Heart left ventricle (tissue), 16 donors: Measurements from ENCODE around the gene ROBO1. TPM values are rescaled to one million over a fixed set of nuclear protein-coding genes. Genes with fewer than 3 reads are reported as not detected.

Experiments
- ATAC-seq, 4 donors: fragments of 200-7000 bp; cut with Tn5 transposase; one replicate each; pipeline ENCODE4 v1.9.1; 2020 to 2022; ENCODE audit warnings: moderate library complexity in 4 of 4, mild to moderate bottlenecking in 3 of 4, moderate number of reproducible peaks in 1 of 4
- DNase-seq, 5 donors: peaks; one replicate each; pipeline ENCODE4 v3.0.0-alpha.2; 2020
- H3K27ac ChIP-seq, 12 donors: fragments of 200-600 bp; sonication (generic) in 4 of 12; one replicate each; pipeline versions ENCODE4 v1.5.0 to v1.8.0; 2016 to 2022; ENCODE audit warnings: mild to moderate bottlenecking in 2 of 12
- H3K27me3 ChIP-seq, 9 donors: fragments of 200-600 bp; sonication (generic) in 2 of 9; one replicate each; pipeline versions ENCODE4 v1.5.1 to v1.8.0; 2016 to 2022; ENCODE audit warnings: mild to moderate bottlenecking in 3 of 9
- H3K36me3 ChIP-seq, 9 donors: fragments of 200-600 bp; sonication (generic) in 2 of 9; one replicate each; pipeline versions ENCODE4 v1.5.0 to v1.8.0; 2018 to 2022; ENCODE audit warnings: mild to moderate bottlenecking in 2 of 9
- H3K4me1 ChIP-seq, 12 donors: fragments of 200-600 bp; sonication (generic) in 4 of 12; one replicate each; pipeline versions ENCODE4 v1.5.0 to v1.8.0; 2016 to 2022; ENCODE audit warnings: mild to moderate bottlenecking in 3 of 12
- H3K4me3 ChIP-seq, 12 donors: fragments of 200-600 bp; sonication (generic) in 4 of 12; one replicate each; pipeline versions ENCODE4 v1.5.0 to v1.8.0; 2017 to 2022; ENCODE audit warnings: mild to moderate bottlenecking in 9 of 12, moderate library complexity in 4 of 12
- H3K9me3 ChIP-seq, 12 donors: fragments of 200-600 bp; sonication (generic) in 4 of 12; one replicate each; pipeline versions ENCODE4 v1.5.0 to v1.8.0; 2016 to 2022; ENCODE audit warnings: mild to moderate bottlenecking in 1 of 12
- POLR2A ChIP-seq, 2 donors: fragments of 450-650 bp; IDR thresholded peaks; one replicate each; pipeline ENCODE4 v1.6.1; 2017; ENCODE audit warnings: antibody characterized with exemption in 2 of 2, mild to moderate bottlenecking in 2 of 2, moderate library complexity in 2 of 2
- WGBS, 4 donors: extraction: QIAGEN DNeasy Blood & Tissue Kit in 2 of 4; methylation state at CpG; one replicate each; pipeline versions ENCODE4 v1.1.5 to v1.1.7; 2013 to 2018; 5-methylcytosine and 5-hydroxymethylcytosine counted together
- intact Hi-C, 10 donors: fragments of 100-400 bp; cut with DNase I; formaldehyde crosslinking; loops; one replicate each; pipeline versions ENCODE4 v1.11.1 to v1.14.2; 2022
- polyA plus RNA-seq, 2 donors: library from polyadenylated mRNA; stranded (reverse); fragments of 200-250 nt; gene quantifications; one replicate each; pipeline ENCODE4 v1.2.3, GENCODE V29; 2013
- total RNA-seq, 9 donors: library from RNA; depleted of rRNA in 2 of 9; stranded (reverse); fragments of >200 nt in 2 of 9; fragmentation: NEBNext Ultra II Directional in 3 of 9; extraction: Animal tissue kit (Norgen Biotek cat#: 25700) in 3 of 9; gene quantifications; one replicate each; pipeline versions ENCODE4 v1.1.0 to v1.2.4, GENCODE V29; 2016 to 2023
- TF ChIP-seq, protein P1 (sequence below), 12 donors: fragments of 200-600 bp; sonication (generic) in 4 of 12; IDR thresholded peaks; one replicate each; pipeline versions ENCODE4 v1.5.0 to v1.8.0; 2018 to 2022; ENCODE audit warnings: antibody characterized with exemption in 12 of 12, mild to moderate bottlenecking in 5 of 12
- donor health status: ischemic (EF 13 %, LVEDD 7.1; RV severe dilation, severe dysfunction).
- donor health status: healthy with polysubstance abuse.
- donor health status: DM: no; HTN: yes; CAD: no.
- donor health status: DM: no; HTN: no; CAD: no.
- donor health status: ischemic (EF 25% LVEDD 6.9; RV normal size, moderate dysfunction).
- donor health status: ischemic (EF 25% LVEDD 5.7; RV mildly dilated, moderate dysfunction).
- donor health status: healthy.
- donor health status: DM: yes; HTN: yes; CAD: no.
- donor health status: ischemic (EF 35%, LVEDD 5.7; RV mildly dilated, moderate dysfunction).
- donor health status: nonischemic (EF 11% LVEDD 7.7; RV severe dilation, severe dysfunction).
- donor health status: DM: yes; HTN: yes; CAD: no.
- donor health status: PGD.
- donor health status: ischemic (EF 29% LVEDD 5.4; RV normal size, mild dysfunction).
- donor health status: nonischemic (EF 23%, LVEDD 6.1; RV moderate dilation, normal function).

ROBO1 gene
- total and polyA plus RNA-seq, 11 donors = 1.4 to 14.8 (median 5.7) TPM

DNA sequence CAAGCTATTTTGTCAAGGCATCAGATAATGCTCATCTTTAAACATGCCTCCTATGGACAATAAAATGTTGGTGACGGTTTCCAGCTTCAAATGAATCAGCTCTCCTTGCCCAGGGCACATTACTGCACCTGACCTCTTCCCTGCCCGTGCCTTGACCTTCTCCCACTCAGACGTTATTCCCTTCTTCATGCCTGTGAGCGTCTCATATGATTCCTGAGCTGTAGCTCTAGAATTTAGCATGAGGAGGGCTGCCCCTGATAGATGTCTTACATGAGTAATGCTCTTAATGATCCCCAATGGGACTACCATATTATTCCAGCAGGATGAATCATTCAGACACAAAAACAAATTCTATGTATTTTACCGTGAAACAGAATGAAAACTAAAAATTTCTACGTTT lies 762.7 kb downstream of the ROBO1 start:
- H3K27ac ChIP-seq = no peak overlapping the region
- H3K4me3 ChIP-seq = no peak overlapping the region
- H3K4me1 ChIP-seq = peaks cover 0 to 6% (median 0%) of the 10 kb centered on the region in 12 donors
- WGBS, 4 donors = 71 to 78% (median 76%) methylated on average over 6 of the region's 6 CpGs
- TF ChIP-seq, protein P1, sequence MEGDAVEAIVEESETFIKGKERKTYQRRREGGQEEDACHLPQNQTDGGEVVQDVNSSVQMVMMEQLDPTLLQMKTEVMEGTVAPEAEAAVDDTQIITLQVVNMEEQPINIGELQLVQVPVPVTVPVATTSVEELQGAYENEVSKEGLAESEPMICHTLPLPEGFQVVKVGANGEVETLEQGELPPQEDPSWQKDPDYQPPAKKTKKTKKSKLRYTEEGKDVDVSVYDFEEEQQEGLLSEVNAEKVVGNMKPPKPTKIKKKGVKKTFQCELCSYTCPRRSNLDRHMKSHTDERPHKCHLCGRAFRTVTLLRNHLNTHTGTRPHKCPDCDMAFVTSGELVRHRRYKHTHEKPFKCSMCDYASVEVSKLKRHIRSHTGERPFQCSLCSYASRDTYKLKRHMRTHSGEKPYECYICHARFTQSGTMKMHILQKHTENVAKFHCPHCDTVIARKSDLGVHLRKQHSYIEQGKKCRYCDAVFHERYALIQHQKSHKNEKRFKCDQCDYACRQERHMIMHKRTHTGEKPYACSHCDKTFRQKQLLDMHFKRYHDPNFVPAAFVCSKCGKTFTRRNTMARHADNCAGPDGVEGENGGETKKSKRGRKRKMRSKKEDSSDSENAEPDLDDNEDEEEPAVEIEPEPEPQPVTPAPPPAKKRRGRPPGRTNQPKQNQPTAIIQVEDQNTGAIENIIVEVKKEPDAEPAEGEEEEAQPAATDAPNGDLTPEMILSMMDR (IDR thresholded peaks at IDR 0.05) = no peak
- TF ChIP-seq POLR2A (IDR thresholded peaks at IDR 0.05) = no peak
- DNase-seq (no peak), ATAC-seq (peak in 1 of 4 donors; percentile 62)
- intact Hi-C loops = no loop called here
- H3K9me3 ChIP-seq = no peaks in the 10 kb centered on the region
- no peaks in the 10 kb centered on the region for H3K27me3 ChIP-seq
- H3K36me3 ChIP-seq = no peaks in the 10 kb centered on the region

GRCh38 chr3:79003994-79004393 lies 763.8 kb downstream of the ROBO1 start:
- peaks cover 0 to 5% (median 0%) of the 10 kb centered on the region in 12 donors for H3K9me3 ChIP-seq
- peaks cover 0 to 6% (median 0%) of the 10 kb centered on the region in 12 donors for H3K4me1 ChIP-seq
- WGBS, 4 donors = 92 to 98% (median 97%) methylated on average over 1 of the region's 1 CpG
- DNase-seq (no peak), ATAC-seq (no peak)
- intact Hi-C loops = no loop called here
- TF ChIP-seq, protein P1 (IDR thresholded peaks at IDR 0.05) = no peak
- no peak for TF ChIP-seq POLR2A (IDR thresholded peaks at IDR 0.05)
- H3K27me3 ChIP-seq = no peaks in the 10 kb centered on the region
- no peak overlapping the region for H3K27ac ChIP-seq
- H3K4me3 ChIP-seq = no peak overlapping the region
- no peaks in the 10 kb centered on the region for H3K36me3 ChIP-seq

DNA sequence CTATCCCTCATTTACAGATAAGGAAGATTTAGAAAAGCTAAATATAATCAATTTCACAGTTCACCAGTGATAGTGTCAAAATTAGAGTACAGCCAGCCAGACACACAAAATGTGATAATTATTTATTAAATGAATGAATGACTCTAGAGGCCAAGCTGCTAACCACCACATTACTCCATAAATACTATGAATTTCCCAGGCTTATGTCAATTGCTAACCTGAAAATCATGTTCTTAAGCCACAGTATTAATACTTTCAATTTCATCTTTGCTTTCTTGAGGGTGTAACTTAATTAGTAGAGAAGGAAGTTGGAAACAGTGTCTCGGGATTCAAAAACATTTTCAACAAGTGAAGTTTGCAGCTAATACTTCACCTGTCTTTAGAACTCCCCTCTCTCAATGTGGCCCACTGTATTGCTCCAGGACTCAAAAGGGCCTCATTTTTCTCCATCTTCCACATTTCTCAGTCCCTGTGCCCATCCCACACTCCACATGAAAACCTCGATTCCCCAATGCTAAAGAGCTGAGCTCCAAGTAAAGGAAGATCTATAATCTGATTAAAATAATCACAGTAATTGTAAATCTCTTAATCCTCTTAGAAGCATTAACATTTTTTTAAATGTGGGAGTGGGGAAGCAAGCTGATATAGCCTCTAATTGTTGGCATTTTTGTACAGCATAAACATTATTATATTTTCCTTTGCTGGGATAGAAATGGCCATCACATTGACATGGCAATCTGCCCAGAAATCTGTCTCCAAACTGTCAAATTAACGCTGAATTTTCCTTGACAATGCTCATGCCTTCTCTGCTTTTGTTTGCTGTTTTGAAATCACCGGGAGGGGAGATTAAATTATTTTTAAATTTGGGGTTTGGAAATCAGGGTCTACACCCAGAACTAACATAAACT lies 765.1 kb downstream of the ROBO1 start:
- ATAC-seq (no peak), DNase-seq (no peak)
- Histone ChIP-seq H3K4me3 (no peak overlapping the region), H3K27ac (no peak overlapping the region), H3K27me3 (no peaks in the 10 kb centered on the region), H3K4me1 (peaks cover 0 to 6% (median 0%) of the 10 kb centered on the region in 12 donors), H3K36me3 (no peaks in the 10 kb centered on the region), H3K9me3 (peaks cover 0 to 6% (median 0%) of the 10 kb centered on the region in 12 donors)
- TF ChIP-seq, protein P1 (IDR thresholded peaks at IDR 0.05) = no peak
- no peak for TF ChIP-seq POLR2A (IDR thresholded peaks at IDR 0.05)
- 38 to 53% (median 47%) methylated on average over 4 of the region's 4 CpGs for WGBS, 4 donors
- intact Hi-C loops = no loop called here

- TF ChIP-seq, protein P1 (IDR thresholded peaks at IDR 0.05) = no peak
- TF ChIP-seq POLR2A (IDR thresholded peaks at IDR 0.05) = no peak
- ATAC-seq = no peak
- H3K4me3 ChIP-seq = no peak overlapping the region
- H3K27ac ChIP-seq = no peak overlapping the region
- intact Hi-C loops = no loop called here
- no peaks in the 10 kb centered on the region for H3K27me3 ChIP-seq
- H3K9me3 ChIP-seq = peaks cover 0 to 6% (median 0%) of the 10 kb centered on the region in 12 donors
- 93 to 99% (median 95%) methylated on average over 3 of the region's 3 CpGs for WGBS, 4 donors
- no peaks in the 10 kb centered on the region for H3K36me3 ChIP-seq
- DNase-seq = no peak
- peaks cover 0 to 5% (median 0%) of the 10 kb centered on the region in 12 donors for H3K4me1 ChIP-seq
Measured at GRCh38 chr3:79001255-79001654, 766.5 kb downstream of the ROBO1 start.
